Measurements from ENCODE around the gene HCFC1.

The HCFC1 gene

GRCh38 chrX:153908219-153908860 lies 63.3 kb downstream of the HCFC1 start:
- Histone ChIP-seq H3K36me3 (ENCODE audit: control insufficient read depth, low read length) (no peaks in the 10 kb centered on the region), H3K4me2 (ENCODE audit: low read length) (no peak overlapping the region), H3K9me2 (replicated peaks; ENCODE audit: control insufficient read depth, low read length) (no peaks in the 10 kb centered on the region), H3K27ac (ENCODE audit: low read depth, low read length) (no peak overlapping the region), H3K27me3 (ENCODE audit: control insufficient read depth, low read length) (no peaks in the 10 kb centered on the region), H4K20me1 (ENCODE audit: control insufficient read depth, insufficient read depth, low read depth, low read length) (no peaks in the 10 kb centered on the region), H3K9me3 (ENCODE audit: control insufficient read depth, insufficient read depth, low read length) (no peaks in the 10 kb centered on the region), H3K4me3 (ENCODE audit: low read length) (no peak overlapping the region), H3K4me1 (ENCODE audit: control insufficient read depth, low read length) (peaks cover 13% of the 10 kb centered on the region), H3K79me2 (ENCODE audit: control insufficient read depth, low read length) (no peaks in the 10 kb centered on the region), H3F3A (ENCODE audit: control insufficient read depth, insufficient read depth) (no peaks in the 10 kb centered on the region; the same call in 1 of the 2 replicates)
- TF ChIP-seq CTCF (IDR thresholded peaks at IDR 0.05; ENCODE audit: low read depth, low read length, poor library complexity, severe bottlenecking) (no peak), EZH2phosphoT487 (IDR thresholded peaks at IDR 0.05; ENCODE audit: borderline replicate concordance, low read length) (no peak)

- Histone ChIP-seq H3K27ac (ENCODE audit: low read depth, low read length) (no peak overlapping the region), H3F3A (ENCODE audit: control insufficient read depth, insufficient read depth) (no peaks in the 10 kb centered on the region; the same call in 1 of the 2 replicates), H3K4me1 (ENCODE audit: control insufficient read depth, low read length) (peaks cover 17% of the 10 kb centered on the region), H3K27me3 (ENCODE audit: control insufficient read depth, low read length) (no peaks in the 10 kb centered on the region), H3K9me2 (replicated peaks; ENCODE audit: control insufficient read depth, low read length) (no peaks in the 10 kb centered on the region), H4K20me1 (ENCODE audit: control insufficient read depth, insufficient read depth, low read depth, low read length) (no peaks in the 10 kb centered on the region), H3K4me2 (ENCODE audit: low read length) (no peak overlapping the region), H3K36me3 (ENCODE audit: control insufficient read depth, low read length) (no peaks in the 10 kb centered on the region), H3K4me3 (ENCODE audit: low read length) (no peak overlapping the region), H3K9me3 (ENCODE audit: control insufficient read depth, insufficient read depth, low read length) (no peaks in the 10 kb centered on the region), H3K79me2 (ENCODE audit: control insufficient read depth, low read length) (no peaks in the 10 kb centered on the region)
- TF ChIP-seq CTCF (IDR thresholded peaks at IDR 0.05; ENCODE audit: low read depth, low read length, poor library complexity, severe bottlenecking) (no peak), EZH2phosphoT487 (IDR thresholded peaks at IDR 0.05; ENCODE audit: borderline replicate concordance, low read length) (no peak)
Measured at GRCh38 chrX:153907456-153907855, 64.2 kb downstream of the HCFC1 start.

- H3K4me1 ChIP-seq (ENCODE audit: control insufficient read depth, low read length): peaks cover 28% of the 10 kb centered on the region
- no peak overlapping the region for H3K27ac ChIP-seq (ENCODE audit: low read depth, low read length)
- H4K20me1 ChIP-seq (ENCODE audit: control insufficient read depth, insufficient read depth, low read depth, low read length): no peaks in the 10 kb centered on the region
- H3K4me3 ChIP-seq (ENCODE audit: low read length): no peak overlapping the region
- no peaks in the 10 kb centered on the region for H3K36me3 ChIP-seq (ENCODE audit: control insufficient read depth, low read length)
- no peaks in the 10 kb centered on the region; the same call in 1 of the 2 replicates for H3F3A ChIP-seq (ENCODE audit: control insufficient read depth, insufficient read depth)
- H3K79me2 ChIP-seq (ENCODE audit: control insufficient read depth, low read length): no peaks in the 10 kb centered on the region
- no peak overlapping the region for H3K4me2 ChIP-seq (ENCODE audit: low read length)
- no peaks in the 10 kb centered on the region for H3K9me2 ChIP-seq (replicated peaks; ENCODE audit: control insufficient read depth, low read length)
- H3K27me3 ChIP-seq (ENCODE audit: control insufficient read depth, low read length): no peaks in the 10 kb centered on the region
- no peaks in the 10 kb centered on the region for H3K9me3 ChIP-seq (ENCODE audit: control insufficient read depth, insufficient read depth, low read length)
- no peak for TF ChIP-seq CTCF (IDR thresholded peaks at IDR 0.05; ENCODE audit: low read depth, low read length, poor library complexity, severe bottlenecking)
- TF ChIP-seq EZH2phosphoT487 (IDR thresholded peaks at IDR 0.05; ENCODE audit: borderline replicate concordance, low read length): no peak
Measured at GRCh38 chrX:153906126-153906917, 65.3 kb downstream of the HCFC1 start.
